ENCODE data around the gene RIBC2. TPM values are rescaled to one million over a fixed set of nuclear protein-coding genes. Genes with fewer than 3 reads are reported as not detected.
A peak's percentile ranks its signal among the peaks of the same experiment; 100 is the strongest.
"Not testable (repeated sequence)": the region's sequence is repeated elsewhere in the genome, so short reads cannot be mapped to it uniquely, and the experiment has no call there.

RIBC2 gene
- polyA plus RNA-seq, 4 donors: 3.4 to 7.5 (median 7.4) TPM

GRCh38 chr22:45423524-45423923 is 10.0 kb downstream of the RIBC2 start:
- no peak for DNase-seq (ENCODE audit: low read depth in 4 of 4, low spot score in 3 of 4)

GRCh38 chr22:45424241-45424731 is 10.8 kb downstream of the RIBC2 start:
- DNase-seq (ENCODE audit: low read depth in 4 of 4, low spot score in 3 of 4): no peak

GRCh38 chr22:45425101-45425500 is 11.6 kb downstream of the RIBC2 start:
- DNase-seq (ENCODE audit: low read depth in 4 of 4, low spot score in 3 of 4): no peak

- no peak for DNase-seq (ENCODE audit: low read depth in 4 of 4, low spot score in 3 of 4)
Observed at GRCh38 chr22:45425531-45426265, 12.2 kb downstream of the RIBC2 start.

- DNase-seq (ENCODE audit: low read depth in 4 of 4, low spot score in 3 of 4): no peak
Observed at GRCh38 chr22:45426387-45426786, 12.9 kb downstream of the RIBC2 start.

DNA sequence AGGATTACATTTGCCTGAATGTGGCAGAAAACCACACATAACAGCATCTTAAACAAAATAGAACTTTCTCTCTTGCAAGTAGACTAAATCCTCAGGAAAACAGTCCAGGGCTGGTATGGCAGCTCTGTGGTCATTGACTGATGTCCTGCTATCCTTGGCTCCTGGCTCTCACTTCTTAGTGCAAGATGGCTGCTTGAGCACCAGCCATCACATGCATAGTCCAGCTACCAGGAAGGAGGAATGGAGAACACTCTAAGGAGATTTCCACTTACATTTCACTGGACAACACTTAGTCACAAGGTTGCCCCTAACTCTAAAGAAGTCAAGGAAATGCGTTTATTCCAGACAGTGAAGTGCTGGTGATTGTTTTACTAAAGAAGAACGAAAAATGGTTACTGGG is 13.6 kb downstream of the RIBC2 start:
- DNase-seq (ENCODE audit: low read depth in 4 of 4, low spot score in 3 of 4): no peak

GRCh38 chr22:45428391-45429385 is 15.2 kb downstream of the RIBC2 start:
- DNase-seq (ENCODE audit: low read depth in 4 of 4, low spot score in 3 of 4): no peak

GRCh38 chr22:45429424-45429823 is 15.9 kb downstream of the RIBC2 start:
- no peak for DNase-seq (ENCODE audit: low read depth in 4 of 4, low spot score in 3 of 4)

DNA sequence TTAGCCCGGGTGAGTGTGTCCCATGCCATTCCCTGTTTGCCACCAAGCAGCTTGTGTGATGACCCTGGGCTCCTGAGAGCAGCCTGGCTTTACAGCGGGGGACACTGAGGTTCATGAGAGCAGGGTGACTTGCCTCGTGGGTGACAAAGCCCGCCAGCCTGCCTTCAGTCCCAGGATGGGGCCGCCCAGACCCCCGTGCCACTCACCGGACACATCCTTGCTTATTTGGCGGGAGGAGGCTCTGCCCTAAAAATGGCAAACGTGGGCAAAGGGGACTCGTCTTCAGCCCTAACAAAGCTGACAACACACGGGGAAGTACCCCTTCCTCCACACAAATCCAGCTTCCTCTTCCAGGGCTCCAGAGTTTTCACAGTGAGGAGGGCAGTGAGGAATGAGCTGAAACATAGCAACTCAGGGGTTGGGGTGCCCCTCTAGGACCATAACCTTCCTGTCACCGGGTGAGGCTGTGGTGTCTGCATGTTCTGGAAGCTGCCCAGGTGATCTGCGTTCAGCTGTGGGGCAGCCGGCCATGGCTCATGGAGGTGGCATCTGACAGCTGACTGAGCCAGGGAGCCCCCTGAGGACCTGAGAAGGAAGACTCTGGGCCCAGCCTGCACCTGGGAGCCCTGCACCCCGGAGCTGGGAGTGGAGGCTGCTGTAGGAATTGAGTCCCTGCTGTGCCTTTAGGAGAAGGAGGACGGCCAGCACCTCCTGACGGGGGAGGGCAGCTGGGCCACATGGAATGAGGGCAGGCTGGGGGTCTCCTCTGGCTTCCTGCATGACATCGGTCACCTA is 16.7 kb downstream of the RIBC2 start:
- no peak for DNase-seq (ENCODE audit: low read depth in 4 of 4, low spot score in 3 of 4)

- DNase-seq (ENCODE audit: low read depth in 4 of 4, low spot score in 3 of 4): no peak
Observed at GRCh38 chr22:45430871-45431270, 17.4 kb downstream of the RIBC2 start.

DNA sequence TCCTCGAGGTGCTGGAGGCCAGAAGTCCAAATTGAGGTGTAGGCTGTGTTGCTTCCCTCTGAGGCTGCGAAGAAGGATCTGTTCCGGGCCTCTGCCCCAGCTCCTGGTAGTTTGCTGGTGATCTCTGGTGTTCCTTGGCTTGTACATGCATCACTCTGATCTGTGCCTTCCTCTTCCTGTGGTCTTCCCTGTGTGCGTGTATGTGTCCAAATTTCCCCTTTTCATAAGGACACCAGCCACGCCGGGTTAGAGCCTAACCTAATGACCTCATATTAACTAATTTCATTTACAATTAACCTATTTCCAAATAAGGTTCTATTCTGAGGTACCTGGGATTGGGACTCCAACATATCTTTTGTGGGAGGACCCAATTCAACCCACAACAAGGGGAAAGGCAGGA is 21.5 kb downstream of the RIBC2 start:
- no peak for DNase-seq (ENCODE audit: low read depth in 4 of 4, low spot score in 3 of 4)

DNA sequence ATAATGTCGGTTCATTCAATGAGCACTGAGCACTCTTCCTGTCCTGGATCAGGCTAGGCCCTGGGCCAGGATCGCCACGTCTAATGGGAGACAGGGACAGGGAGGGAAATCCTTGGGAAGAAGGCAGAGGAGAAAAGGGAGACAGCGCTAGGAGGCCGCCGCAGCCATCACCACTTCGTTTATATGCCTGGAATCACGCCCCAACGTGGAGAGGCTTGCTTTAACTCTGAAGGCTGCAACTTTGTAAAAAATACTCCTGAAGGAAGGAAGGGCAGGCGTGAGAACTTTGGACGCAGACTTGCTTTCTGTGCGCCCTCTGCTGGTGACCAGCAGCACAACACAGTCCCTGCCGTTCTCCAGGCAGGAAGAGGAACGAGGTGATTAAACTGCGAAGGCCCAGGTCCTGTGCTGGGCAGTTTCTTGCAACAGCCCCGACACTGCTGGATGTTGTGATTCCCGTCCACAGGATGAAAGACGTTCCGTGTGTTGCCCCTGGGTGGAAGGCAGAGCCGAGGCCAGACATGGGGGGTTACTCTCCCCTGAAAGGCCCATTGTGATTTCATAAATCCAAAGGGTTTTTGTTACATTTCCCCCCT is 22.1 kb downstream of the RIBC2 start:
- DNase-seq (ENCODE audit: low read depth in 4 of 4, low spot score in 3 of 4): peak; percentile 77 to 84 (median 81)

DNA sequence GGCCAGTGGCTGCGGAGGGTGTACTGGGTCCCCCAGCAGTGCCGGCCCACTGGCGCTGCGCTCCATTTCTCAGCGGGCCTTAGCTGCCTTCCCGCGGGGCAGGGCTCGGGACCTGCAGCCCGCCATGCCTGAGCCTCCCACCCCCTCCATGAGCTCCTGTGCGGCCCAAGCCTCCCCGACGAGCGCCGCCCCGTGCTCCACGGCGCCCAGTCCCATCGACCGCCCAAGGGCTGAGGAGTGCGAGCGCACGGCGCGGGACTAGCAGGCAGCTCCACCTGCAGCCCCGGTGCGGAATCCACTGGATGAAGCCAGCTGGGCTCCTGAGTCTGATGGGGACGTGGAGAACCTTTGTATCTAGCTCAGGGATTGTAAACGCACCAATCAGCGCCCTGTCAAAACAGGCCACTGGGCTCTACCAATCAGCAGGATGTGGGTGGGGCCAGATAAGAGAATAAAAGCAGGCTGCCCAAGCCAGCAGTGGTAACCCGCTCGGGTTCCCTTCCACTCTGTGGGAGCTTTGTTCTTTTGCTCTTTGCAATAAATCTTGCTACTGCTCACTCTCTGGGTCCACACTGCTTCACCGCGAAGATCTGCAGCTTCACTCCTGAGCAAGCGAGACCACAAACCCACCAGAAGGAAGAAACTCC is 23.5 kb downstream of the RIBC2 start:
- DNase-seq (ENCODE audit: low read depth in 4 of 4, low spot score in 3 of 4): not testable (repeated sequence)

GRCh38 chr22:45438336-45438735 is 24.8 kb downstream of the RIBC2 start:
- DNase-seq (ENCODE audit: low read depth in 4 of 4, low spot score in 3 of 4): no peak

- DNase-seq (ENCODE audit: low read depth in 4 of 4, low spot score in 3 of 4): not testable (repeated sequence)
Observed at GRCh38 chr22:45440688-45441087, 27.2 kb downstream of the RIBC2 start.

GRCh38 chr22:45441138-45441537 is 27.6 kb downstream of the RIBC2 start:
- peak in 2 of 4 donors; percentile 35 to 39 for DNase-seq (ENCODE audit: low read depth in 4 of 4, low spot score in 3 of 4)

- DNase-seq (ENCODE audit: low read depth in 4 of 4, low spot score in 3 of 4): no peak
Observed at GRCh38 chr22:45442116-45442515, 28.6 kb downstream of the RIBC2 start.

GRCh38 chr22:45444168-45444567 is 30.7 kb downstream of the RIBC2 start:
- no peak for DNase-seq (ENCODE audit: low read depth in 4 of 4, low spot score in 3 of 4)

- DNase-seq (ENCODE audit: low read depth in 4 of 4, low spot score in 3 of 4): no peak
Observed at GRCh38 chr22:45445031-45445710, 31.7 kb downstream of the RIBC2 start.
